NCI-H1417 treated with DMSO at 0.1 percent for 48 hours (cell line): Measurements from ENCODE around the gene DNAJB12.

Experiments
- DNase-seq: peaks from one replicate; lab custom pipeline; 2025; lab: John Stamatoyannopoulos, UW

DNAJB12 gene

GRCh38 chr10:72291019-72291532 lies 63.6 kb downstream of the DNAJB12 start:
- no peak for DNase-seq

- no peak for DNase-seq
Observed at GRCh38 chr10:72285972-72286521, 68.7 kb downstream of the DNAJB12 start.

GRCh38 chr10:72283131-72283530 lies 71.6 kb downstream of the DNAJB12 start:
- DNase-seq = no peak
